NCI-H146 (cell line): ENCODE measurements around the gene RAPGEF2.
"Not testable (repeated sequence)": the region's sequence is repeated elsewhere in the genome, so short reads cannot be mapped to it uniquely, and the experiment has no call there.

Experiments used
- DNase-seq: peaks from one replicate; lab custom pipeline; 2025; lab: John Stamatoyannopoulos, UW

RAPGEF2 gene, protein sequence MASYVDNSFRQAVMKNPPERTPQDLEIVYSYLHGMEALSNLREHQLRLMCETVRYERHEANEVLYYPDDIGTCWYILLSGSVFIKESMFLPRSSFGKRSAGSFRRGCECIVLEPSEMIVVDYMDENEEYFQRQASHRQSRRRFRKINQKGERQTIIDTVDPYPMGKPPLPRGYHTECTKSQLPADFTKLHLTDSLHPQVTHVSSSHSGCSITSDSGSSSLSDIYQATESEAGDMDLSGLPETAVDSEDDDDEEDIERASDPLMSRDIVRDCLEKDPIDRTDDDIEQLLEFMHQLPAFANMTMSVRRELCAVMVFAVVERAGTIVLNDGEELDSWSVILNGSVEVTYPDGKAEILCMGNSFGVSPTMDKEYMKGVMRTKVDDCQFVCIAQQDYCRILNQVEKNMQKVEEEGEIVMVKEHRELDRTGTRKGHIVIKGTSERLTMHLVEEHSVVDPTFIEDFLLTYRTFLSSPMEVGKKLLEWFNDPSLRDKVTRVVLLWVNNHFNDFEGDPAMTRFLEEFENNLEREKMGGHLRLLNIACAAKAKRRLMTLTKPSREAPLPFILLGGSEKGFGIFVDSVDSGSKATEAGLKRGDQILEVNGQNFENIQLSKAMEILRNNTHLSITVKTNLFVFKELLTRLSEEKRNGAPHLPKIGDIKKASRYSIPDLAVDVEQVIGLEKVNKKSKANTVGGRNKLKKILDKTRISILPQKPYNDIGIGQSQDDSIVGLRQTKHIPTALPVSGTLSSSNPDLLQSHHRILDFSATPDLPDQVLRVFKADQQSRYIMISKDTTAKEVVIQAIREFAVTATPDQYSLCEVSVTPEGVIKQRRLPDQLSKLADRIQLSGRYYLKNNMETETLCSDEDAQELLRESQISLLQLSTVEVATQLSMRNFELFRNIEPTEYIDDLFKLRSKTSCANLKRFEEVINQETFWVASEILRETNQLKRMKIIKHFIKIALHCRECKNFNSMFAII (N-terminal part only)

DNA sequence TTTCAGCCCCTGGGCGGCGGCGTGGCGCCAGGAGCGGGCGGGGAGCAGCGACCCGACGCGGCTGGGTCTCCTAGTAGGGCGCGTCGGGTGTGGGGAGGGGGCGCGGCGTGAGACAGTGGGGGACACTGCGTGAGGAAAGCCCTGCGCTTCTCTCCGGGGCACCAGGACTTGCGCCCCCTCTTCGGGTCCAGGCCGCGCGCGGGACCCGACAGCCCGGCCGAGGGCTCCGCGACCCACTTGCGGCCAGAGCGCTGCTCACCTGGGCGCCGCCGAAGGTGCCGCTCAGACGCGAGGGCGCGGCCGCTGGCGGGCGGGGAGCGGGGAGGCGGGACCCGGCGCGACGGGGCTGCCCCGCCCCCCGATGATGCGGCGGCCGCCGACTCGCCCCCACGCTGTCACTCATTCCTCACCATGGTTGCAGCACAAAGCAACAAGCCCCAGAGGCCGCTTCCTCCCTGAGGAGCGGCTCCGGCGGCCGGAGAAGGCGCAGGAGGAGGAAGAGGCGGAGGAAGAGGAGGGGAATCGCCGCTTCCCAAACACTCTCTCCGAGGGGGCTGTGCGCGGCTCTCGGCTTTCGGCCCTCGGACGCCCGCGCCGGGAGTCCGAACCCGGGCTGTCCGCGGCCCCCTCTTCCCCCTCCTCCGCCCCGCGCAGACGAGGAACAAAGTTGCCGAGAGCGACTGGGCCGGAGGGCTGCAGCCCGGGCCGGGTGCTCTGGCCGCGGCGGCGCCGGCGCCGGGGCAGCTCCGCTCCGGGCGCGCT, at the start of gene RAPGEF2:
Gene RAPGEF2, plus strand, starts transcription at position 458 of the 762 bp plus-strand sequence. CDS start 1,084 bp downstream, outside the sequence.
- peak; percentile 92 for DNase-seq

DNA sequence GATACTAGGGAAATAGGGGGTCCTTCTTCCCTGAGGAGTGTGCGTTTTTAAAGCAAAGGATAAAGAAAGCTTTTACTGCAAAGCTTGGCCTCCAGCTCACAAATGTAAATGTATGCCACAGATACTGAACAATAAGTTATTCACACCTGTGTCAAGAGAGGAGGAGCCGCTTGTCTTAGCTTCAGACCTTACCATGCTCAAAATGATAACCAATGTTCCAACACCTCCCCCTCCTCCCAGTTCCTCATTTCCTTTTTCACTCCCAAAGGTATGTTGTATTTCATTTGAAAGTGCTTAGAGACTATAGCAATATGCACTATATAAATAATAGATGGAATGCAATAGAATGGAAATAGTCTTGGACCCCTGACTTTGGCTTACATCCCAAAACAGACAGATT, 47.0 kb upstream of the RAPGEF2 start:
- no peak for DNase-seq

DNA sequence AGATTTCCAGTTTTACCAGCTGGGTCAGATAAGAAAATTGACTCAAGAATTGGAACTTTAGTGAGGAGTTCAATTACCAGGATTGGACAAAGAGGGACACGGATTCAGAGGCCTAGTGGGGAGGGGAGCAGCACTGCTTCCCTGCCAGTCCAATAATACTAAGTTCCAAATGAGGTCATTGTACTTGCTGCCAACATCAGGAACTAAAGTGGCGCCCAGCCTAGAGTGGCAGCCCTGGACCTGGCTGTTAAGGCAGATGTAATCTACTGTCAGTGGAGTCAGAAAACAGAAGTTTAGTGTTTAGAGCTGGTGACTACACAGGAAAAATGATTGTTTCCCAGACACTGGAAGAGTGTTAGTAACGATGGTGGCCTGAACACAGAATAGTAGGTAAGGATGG, 42.7 kb upstream of the RAPGEF2 start:
- no peak for DNase-seq

DNA sequence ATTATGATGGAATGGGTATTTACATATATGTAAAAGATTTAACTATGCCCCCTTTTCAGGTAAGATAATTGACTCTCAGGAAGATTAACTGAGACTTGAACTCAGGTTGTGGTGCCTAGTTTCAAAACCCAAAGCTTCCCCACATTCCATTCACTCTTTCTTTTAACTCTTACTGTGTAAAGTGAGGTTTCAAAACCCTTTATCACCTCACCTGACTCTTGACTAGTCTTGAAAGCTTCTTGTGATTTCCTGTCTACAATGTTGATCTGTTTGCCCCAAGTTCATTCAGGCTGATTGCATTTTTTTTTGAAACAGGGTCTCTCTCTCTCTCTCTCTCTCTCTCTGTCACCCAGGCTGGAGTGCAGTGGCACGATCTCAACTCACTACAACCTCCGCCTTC, 40.5 kb upstream of the RAPGEF2 start:
- DNase-seq: no peak

DNA sequence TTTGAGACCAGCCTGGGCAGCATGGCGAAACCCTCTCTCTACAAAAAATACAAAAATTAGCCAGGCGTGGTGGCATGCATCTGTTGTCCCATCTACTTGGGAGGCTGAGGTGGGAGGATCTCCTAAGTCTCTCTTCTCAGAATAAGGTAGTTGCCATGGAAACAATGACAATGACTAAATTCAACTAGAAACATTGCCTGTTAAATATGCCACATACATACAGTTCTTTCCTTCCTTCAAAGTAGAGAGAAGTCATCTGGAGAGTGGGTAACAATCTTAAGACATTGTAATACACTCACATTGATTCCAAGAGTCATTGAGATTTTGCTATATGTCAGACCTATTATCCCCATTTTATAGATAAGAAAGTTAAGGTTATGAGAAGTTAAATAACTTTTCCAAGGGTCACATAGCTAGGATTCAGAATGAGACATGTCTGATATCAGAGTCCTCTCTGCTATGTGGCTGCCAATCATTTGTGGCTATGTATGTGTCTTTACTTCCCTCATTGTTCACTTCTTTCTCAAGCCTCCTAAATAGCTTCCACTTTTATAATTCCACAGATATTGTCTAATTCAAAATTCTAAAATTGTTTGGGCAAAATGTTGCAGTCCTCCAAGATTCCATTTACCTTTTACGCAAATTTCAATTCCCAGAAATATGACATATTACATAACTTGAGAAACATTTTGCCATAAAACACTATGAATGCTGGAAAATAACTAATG, 37.2 kb upstream of the RAPGEF2 start:
- no peak for DNase-seq

DNA sequence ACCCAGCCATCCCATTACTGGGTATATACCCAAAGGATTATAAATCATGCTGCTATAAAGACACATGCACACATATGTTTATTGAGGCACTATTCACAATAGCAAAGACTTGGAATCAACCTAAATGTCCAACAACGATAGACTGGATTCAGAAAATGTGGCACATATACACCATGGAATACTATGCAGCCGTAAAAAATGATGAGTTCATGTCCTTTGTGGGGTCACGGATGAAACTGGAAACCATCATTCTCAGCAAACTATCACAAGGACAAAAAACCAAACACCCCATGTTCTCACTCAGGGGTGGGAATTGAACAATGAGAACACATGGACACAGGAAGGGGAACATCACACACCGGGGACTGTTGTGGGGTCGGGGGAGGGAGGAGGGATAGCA, 34.7 kb upstream of the RAPGEF2 start:
- not testable (repeated sequence) for DNase-seq

DNA sequence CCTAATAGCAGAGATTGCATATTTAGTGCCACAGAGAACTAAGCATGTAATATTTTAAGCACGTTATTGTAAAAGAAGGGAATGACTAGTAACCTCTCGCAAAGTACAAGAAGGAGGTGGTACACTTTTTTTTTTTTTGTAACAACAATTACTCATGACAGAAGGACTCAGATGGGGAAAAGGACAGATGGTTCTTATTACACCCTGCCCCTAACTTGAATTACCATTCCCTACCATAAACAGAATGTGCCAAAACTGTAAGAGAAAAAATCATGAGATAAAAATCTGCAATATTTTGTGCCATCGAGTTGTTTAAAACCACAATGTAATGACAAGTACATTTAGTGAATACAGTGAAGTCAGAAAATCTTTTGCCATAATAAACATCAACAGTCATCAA, 33.0 kb upstream of the RAPGEF2 start:
- no peak for DNase-seq

DNA sequence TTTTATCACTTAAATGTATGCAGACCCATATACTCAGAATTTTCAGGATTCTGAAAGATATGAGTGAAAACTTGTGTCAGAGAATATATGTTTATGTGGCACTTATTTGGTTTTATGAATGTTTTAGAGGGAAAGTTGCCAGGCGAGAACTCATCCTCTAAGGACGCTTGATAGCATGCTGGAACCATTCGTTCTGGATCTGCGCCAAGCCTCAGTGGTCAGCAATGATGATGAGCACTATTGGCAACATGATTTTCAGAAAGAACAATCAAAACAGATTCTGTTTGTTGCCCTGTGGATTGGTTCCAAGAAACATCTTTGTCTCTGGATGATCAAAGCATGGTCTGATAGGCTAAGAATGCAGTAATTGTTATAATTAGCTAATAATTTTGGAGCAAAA, 32.1 kb upstream of the RAPGEF2 start:
- DNase-seq: no peak

DNA sequence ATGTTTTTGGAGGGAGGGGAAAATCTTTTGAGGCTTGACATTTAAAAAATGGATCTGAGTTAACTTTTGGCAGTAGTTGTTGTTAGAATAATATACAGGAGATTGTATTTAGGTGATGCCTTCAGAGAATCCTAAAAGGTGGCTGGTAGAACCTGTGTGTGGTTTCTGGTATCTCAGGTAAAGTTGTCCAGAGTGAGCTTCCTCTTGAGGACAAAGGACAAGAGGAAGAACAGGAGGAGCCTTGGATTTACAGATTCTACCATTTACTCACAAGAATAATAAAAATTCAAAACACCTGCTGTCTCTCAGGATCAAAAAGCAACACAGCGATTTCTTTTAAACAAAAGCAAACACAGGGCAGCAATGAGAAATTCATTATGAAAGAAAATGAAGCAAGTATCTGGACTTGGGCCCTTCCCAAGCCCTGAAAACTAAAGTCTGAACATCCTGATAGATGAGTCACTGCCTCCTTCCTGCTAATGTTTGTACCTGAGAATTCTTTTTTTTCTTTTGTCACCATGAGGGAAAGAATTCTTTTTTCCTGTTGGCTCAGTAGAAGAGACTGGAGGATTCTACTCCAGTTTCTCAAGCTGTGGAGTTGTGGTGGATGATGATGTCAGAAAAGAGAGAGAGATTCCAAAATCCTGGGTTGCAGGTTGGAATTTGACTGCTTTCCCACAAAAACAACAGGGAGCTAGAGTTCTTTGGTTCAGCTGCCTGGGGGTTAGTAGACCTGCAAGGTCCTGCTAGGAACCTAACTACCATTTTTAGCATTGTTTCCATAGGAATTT, 31.5 kb upstream of the RAPGEF2 start:
- DNase-seq: no peak

DNA sequence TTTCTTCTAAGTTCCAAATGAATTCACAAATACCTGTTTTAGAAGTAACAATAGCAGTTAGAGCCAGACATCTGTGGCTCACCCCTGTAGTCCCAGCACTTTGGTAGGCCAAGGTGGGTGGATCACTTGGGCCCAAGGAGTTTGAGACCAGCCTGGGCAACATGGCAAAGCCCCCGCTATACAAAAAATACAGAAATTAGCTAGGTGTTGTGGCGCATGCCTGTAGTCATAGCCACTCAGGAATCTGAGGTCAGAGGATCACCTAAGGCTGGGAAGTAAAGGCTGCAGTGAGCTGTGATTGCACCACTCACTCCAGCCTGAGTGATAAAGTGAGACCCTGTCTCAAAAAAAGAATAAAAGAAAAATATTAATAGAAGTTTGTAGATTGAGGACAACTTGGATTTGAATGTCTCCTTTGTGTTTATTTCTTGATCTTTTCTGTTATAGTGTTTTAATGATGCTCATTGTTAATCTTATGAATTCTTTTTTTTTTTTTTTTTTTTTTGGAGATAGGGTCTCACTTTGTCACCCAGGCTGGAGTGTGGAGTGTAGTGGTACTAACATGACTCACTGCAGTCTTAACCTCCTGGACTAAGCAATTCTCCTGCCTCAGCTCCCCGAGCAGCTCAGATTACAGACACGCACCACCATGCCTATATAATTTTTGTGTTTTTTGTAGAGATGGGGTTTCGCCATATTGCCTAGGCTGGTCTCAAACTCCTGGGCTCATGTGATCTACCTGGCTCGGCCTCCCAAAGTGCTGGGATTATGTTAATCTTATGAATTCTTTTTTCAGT, 30.7 kb upstream of the RAPGEF2 start:
- DNase-seq: no peak

DNA sequence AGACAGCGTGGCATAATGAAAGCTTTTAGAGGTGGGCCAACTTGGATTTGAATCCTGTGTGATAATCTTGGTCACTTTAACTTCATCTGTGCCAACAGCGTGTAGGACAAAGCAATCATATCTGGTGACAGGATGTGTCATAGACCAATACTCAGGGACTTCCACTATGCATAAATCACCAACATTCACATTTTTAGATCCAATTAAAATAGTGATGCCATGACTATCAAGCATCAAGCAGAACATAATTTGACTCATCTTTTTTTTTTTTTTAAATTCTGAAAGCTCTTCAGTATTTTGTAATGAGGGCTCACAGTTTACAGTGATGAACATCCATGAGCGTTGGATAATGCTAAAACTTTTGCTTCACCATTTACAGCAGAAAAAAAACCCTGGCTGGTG, 27.3 kb upstream of the RAPGEF2 start:
- no peak for DNase-seq

DNA sequence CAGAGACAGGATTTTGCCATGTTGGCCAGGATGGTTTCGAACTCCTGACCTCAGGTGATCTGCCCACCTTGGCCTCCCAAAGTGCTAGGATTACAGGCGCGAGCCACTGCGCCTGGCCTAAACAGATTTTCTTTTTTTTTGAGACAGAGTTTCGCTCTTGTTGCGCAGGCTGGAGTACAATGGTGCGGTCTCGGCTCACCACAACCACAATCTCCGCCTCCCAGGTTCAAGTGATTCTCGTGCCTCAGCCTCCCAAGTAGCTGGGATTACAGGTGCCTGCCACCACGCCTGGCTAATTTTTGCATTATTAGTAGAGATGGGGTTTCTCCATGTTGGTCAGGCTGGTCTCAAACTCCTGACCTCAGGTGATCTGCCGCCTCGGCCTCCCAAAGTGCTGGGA, 25.9 kb upstream of the RAPGEF2 start:
- DNase-seq: not testable (repeated sequence)

DNA sequence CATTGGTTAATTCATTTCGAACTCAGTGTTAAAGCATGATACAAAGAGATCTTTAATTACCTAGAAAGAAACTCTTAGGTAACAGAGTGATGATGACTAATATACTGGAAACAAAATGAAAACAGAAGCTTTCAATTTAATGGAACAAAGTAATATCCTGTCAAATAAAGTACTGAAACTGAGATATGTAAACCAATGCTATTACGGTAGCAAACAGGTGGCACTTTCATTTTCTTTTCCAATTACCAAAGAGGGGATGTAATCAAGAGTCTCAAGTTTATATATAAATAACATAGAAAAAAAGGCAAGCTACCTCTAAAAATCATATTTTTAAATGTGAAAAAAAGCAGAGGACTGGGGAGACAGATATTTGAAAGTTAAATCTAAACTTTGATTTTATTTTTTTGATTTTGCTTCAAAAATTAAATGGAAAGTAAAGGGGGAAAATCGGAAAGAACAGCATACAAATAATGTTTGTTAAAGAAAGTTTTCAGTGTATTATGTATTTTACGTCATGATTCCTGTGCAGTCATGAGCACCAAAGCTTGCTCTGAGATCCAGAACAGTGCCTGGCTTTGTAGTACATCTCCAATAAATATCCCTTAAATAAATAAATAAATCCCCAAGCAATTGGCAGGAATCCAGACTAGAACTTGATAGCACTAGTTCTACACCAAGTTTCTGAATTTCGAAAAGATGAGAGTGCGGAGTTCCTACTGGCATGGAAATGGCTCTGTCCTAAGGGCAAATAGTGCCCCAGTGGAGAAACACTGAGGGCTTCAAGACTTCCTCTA, 25.0 kb upstream of the RAPGEF2 start:
- peak; percentile 4 for DNase-seq

DNA sequence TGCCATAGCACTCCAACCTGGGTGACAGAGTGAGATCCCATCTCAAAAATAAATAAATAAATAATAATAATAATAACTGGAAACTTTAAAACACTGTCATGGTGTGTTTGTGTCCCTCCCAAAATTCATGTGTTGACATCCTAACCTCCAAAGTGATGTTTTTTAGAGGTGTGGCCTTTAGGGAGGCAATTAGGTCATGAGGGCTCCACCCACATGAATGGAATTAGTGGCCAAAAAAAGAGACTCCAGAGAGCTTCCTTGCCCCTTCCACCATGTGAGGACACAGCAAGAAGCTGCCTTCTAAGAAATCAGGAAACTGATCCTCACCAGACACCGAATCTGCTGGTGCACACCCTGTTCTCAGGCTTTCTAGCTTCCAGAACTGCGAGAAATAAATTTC, 23.8 kb upstream of the RAPGEF2 start:
- DNase-seq: no peak

DNA sequence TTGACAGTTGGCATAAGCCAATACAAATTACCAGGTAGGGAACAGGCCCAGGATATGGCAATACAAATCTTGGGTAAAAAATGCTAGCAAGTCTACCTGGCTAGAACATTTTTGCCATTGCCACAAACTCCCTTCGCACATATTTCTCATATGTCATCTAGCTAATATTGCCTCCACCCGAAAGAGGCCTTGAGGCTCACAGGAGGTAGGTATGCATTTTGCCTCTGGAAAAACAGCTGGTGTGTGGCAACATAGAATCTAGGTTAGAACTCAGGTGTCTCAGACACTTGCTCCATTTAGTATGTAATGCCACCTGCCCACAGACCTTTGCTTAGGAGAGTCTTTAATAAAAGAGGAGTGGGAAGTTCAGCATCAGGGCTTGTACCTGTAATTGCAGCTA, 16.3 kb upstream of the RAPGEF2 start:
- no peak for DNase-seq

DNA sequence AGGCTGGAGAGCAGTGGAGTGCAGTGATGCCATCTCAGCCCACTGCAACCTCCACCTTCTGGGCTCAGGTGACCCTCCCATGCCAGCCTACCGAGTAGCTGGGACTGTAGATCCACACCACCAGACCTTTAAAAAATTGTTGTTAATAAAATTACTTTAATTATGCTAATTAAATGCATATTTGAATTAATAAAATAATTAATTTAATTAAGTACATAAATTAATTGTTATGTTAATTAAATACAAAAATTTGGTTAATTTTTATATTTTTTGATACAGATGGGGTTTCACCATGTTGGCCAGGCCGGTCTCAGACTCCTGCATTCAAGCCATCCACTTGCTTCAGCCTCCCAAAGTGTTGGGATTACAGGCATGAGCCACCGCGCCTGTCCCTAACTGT, 12.6 kb upstream of the RAPGEF2 start:
- DNase-seq: no peak

DNA sequence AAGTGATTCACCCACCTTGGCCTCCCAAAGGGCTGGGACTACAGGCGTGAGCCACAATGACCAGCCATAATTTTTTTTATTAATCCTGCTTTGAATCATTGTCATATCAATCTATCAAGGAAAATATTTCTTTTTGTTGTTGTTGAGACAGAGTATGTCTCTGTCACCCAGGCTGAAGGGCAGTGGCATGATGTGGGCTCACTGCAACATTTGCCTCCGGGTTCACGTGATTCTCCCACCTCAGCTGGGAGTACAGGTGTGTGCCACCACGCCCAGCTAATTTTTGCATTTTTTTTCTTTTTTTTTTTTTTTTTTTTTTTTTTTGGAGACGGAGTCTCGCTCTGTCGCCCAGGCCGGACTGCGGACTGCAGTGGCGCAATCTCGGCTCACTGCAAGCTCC, 8.7 kb upstream of the RAPGEF2 start:
- not testable (repeated sequence) for DNase-seq

DNA sequence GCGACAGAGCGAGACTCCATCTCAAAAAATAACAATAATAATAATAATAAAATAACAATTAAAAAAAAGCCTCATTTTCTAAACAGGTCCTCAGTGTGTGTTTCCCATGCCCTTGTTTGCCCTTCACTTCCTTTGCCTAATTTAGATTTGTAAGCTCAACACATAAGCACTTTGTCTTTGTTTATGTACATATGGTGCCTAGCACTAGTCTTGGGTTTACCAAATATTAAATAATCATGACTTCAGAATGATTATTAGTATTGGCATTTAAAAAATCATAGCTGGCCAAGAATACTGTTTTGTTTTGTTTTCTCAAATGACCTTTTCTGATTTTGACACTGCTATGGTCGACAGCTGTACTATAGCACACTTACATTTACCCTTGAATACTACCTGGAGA, 6.4 kb upstream of the RAPGEF2 start:
- DNase-seq: no peak

DNA sequence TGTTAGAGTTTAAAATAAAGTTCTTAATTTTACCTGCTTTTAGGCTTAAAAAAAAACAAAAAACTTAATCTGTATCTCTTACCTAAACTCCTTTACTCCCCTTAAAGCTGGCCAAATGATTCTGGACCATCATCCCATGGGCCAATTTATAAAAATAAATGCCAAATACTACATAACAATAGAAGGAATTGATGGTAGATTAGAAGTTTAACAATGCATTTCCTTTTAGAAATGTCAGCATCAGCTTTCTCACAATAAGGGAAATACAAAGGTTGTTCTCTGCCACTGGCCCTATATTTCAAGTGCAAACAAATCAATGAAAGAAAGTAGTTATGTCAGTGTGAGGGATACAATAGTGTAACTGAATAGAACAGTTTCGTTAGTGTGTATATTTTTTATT, 5.7 kb upstream of the RAPGEF2 start:
- no peak for DNase-seq
